ENCODE results near the gene C10orf90. TPM values are rescaled to one million over a fixed set of nuclear protein-coding genes. Genes with fewer than 3 reads are reported as not detected.

Gene C10orf90
- total and polyA plus RNA-seq, 2 experiments from 2014 or later: 0.20 TPM; not detected in 1

GRCh38 chr10:126518218-126519080, 152.0 kb downstream of the C10orf90 start:
- no peaks in the 10 kb centered on the region for H3K36me3 ChIP-seq (replicated peaks; ENCODE audit: insufficient read depth, low read depth)
- no peaks in the 10 kb centered on the region for H3K9me2 ChIP-seq (replicated peaks; ENCODE audit: insufficient read depth)
- no peaks in the 10 kb centered on the region for H3K4me1 ChIP-seq (ENCODE audit: insufficient read depth)
- TF ChIP-seq EZH2 (IDR thresholded peaks at IDR 0.05; ENCODE audit: borderline replicate concordance) (no peak), EZH2phosphoT487 (IDR thresholded peaks at IDR 0.05; ENCODE audit: low read depth, severe bottlenecking, unreplicated experiment) (no peak), CTCF (IDR thresholded peaks at IDR 0.05; ENCODE audit: poor library complexity) (no peak)
- H3K4me2 ChIP-seq: no peak overlapping the region
- H3K79me2 ChIP-seq: no peaks in the 10 kb centered on the region
- no peaks in the 10 kb centered on the region for H3K27me3 ChIP-seq
- no peak overlapping the region for H3K4me3 ChIP-seq
- no peak for DNase-seq (ENCODE audit: low spot score)
- 85% methylated on average over 10 of the region's 10 CpGs for WGBS (ENCODE audit: low lambda C conversion rate, missing lambda C conversion rate)
- H3K9me3 ChIP-seq (ENCODE audit: low read depth): no peaks in the 10 kb centered on the region
- H2AFZ ChIP-seq: no peak overlapping the region
- no peak overlapping the region for H3K27ac ChIP-seq
- no peaks in the 10 kb centered on the region for H4K20me1 ChIP-seq (ENCODE audit: insufficient read depth, poor library complexity, severe bottlenecking)

- no peak for DNase-seq (ENCODE audit: low spot score)
- TF ChIP-seq EZH2phosphoT487 (IDR thresholded peaks at IDR 0.05; ENCODE audit: low read depth, severe bottlenecking, unreplicated experiment): no peak
- TF ChIP-seq CTCF (IDR thresholded peaks at IDR 0.05; ENCODE audit: poor library complexity): no peak
- no peak for TF ChIP-seq EZH2 (IDR thresholded peaks at IDR 0.05; ENCODE audit: borderline replicate concordance)
- Histone ChIP-seq H3K4me1 (ENCODE audit: insufficient read depth) (no peaks in the 10 kb centered on the region), H3K27me3 (no peaks in the 10 kb centered on the region), H4K20me1 (ENCODE audit: insufficient read depth, poor library complexity, severe bottlenecking) (no peaks in the 10 kb centered on the region), H3K36me3 (replicated peaks; ENCODE audit: insufficient read depth, low read depth) (no peaks in the 10 kb centered on the region), H3K9me2 (replicated peaks; ENCODE audit: insufficient read depth) (no peaks in the 10 kb centered on the region), H3K27ac (no peak overlapping the region), H3K9me3 (ENCODE audit: low read depth) (no peaks in the 10 kb centered on the region), H3K4me3 (no peak overlapping the region), H3K79me2 (no peaks in the 10 kb centered on the region), H3K4me2 (no peak overlapping the region), H2AFZ (no peak overlapping the region)
- 92% methylated on average over 6 of the region's 6 CpGs for WGBS (ENCODE audit: low lambda C conversion rate, missing lambda C conversion rate)
Observed at GRCh38 chr10:126516515-126516914, 154.0 kb downstream of the C10orf90 start.

GRCh38 chr10:126511917-126512479, 158.5 kb downstream of the C10orf90 start:
- Histone ChIP-seq H3K36me3 (replicated peaks; ENCODE audit: insufficient read depth, low read depth) (no peaks in the 10 kb centered on the region), H3K27ac (no peak overlapping the region), H4K20me1 (ENCODE audit: insufficient read depth, poor library complexity, severe bottlenecking) (no peaks in the 10 kb centered on the region), H3K79me2 (no peaks in the 10 kb centered on the region), H3K9me3 (ENCODE audit: low read depth) (no peaks in the 10 kb centered on the region), H3K27me3 (peaks cover 3% of the 10 kb centered on the region), H2AFZ (no peak overlapping the region), H3K4me2 (no peak overlapping the region), H3K4me3 (no peak overlapping the region), H3K9me2 (replicated peaks; ENCODE audit: insufficient read depth) (no peaks in the 10 kb centered on the region), H3K4me1 (ENCODE audit: insufficient read depth) (no peaks in the 10 kb centered on the region)
- TF ChIP-seq CTCF (IDR thresholded peaks at IDR 0.05; ENCODE audit: poor library complexity) (no peak), EZH2 (IDR thresholded peaks at IDR 0.05; ENCODE audit: borderline replicate concordance) (no peak), EZH2phosphoT487 (IDR thresholded peaks at IDR 0.05; ENCODE audit: low read depth, severe bottlenecking, unreplicated experiment) (no peak)
- no peak for DNase-seq (ENCODE audit: low spot score)
- WGBS (ENCODE audit: low lambda C conversion rate, missing lambda C conversion rate): 64% methylated on average over 7 of the region's 8 CpGs

Data from hepatocyte (in vitro differentiated cells).